NT2/D1 (cell line): Measurements from ENCODE around the gene AKAP8L.
A peak's percentile ranks its signal among the peaks of the same experiment; 100 is the strongest.

Source experiments
- SUZ12 ChIP-seq: IDR thresholded peaks from 2 replicates; pipeline ENCODE4 v1.6.1; 2011; ENCODE audit not compliant: insufficient read length, insufficient read depth; ENCODE audit errors: extremely low read depth
- YY1 ChIP-seq: IDR thresholded peaks from 2 replicates; pipeline ENCODE4 v1.6.1; 2011; ENCODE audit not compliant: insufficient read length, insufficient read depth
- ZNF274 ChIP-seq: IDR thresholded peaks from 2 replicates; pipeline ENCODE4 v1.6.1; 2011; ENCODE audit warnings: mild to moderate bottlenecking, low read depth, low read length

- TF ChIP-seq YY1 (peak; percentile 17), SUZ12 (no peak), ZNF274 (no peak)
These were observed 87.1 kb downstream of the AKAP8L start for GRCh38 chr19:15331419-15332310.
